RWPE2 (cell line): Measurements from ENCODE around the gene RNF150.
A peak's percentile ranks its signal among the peaks of the same experiment; 100 is the strongest.

ENCODE experiments used
- ATAC-seq: fragments of 200-7000 bp; cut with Tn5 transposase; 3 replicates; pipeline ENCODE4 v1.9.1; 2021; ENCODE audit warnings: low read depth
- DNase-seq: peaks from one replicate; pipeline ENCODE4 v3.0.0-alpha.2; 2020; ENCODE audit warnings: low spot score
- H3K27ac ChIP-seq: fragments of 450-650 bp; 2 replicates; pipeline ENCODE4 v1.5.1; 2017; ENCODE audit warnings: mild to moderate bottlenecking; ENCODE audit not compliant: poor library complexity, severe bottlenecking
- H3K27me3 ChIP-seq: fragments of 250-450 bp; sonication (Bioruptor Pico); 2 replicates; pipeline ENCODE4 v1.5.1; 2021; ENCODE audit warnings: mild to moderate bottlenecking, moderate library complexity; ENCODE audit not compliant: insufficient read depth, poor library complexity, severe bottlenecking
- H3K36me3 ChIP-seq: fragments of 250-450 bp; sonication (Bioruptor Pico); 2 replicates; pipeline ENCODE4 v1.5.1; 2020; ENCODE audit warnings: low read depth, mild to moderate bottlenecking, moderate library complexity
- H3K4me1 ChIP-seq: fragments of 250-450 bp; sonication (Bioruptor Pico); 2 replicates; pipeline ENCODE4 v1.5.1; 2021; ENCODE audit warnings: mild to moderate bottlenecking, moderate library complexity; ENCODE audit not compliant: insufficient read depth, poor library complexity, severe bottlenecking
- H3K4me3 ChIP-seq: fragments of 250-450 bp; sonication (Bioruptor Pico); 2 replicates; pipeline ENCODE4 v1.5.1; 2021; ENCODE audit warnings: mild to moderate bottlenecking, moderate library complexity; ENCODE audit not compliant: severe bottlenecking
- H3K9me3 ChIP-seq: fragments of 250-450 bp; sonication (Bioruptor Pico); 2 replicates; pipeline ENCODE4 v1.5.1; 2021; ENCODE audit warnings: mild to moderate bottlenecking, moderate library complexity; ENCODE audit not compliant: severe bottlenecking
- CTCF ChIP-seq: fragments of 450-650 bp; IDR thresholded peaks from one replicate; pipeline ENCODE4 v1.5.1; 2017; ENCODE audit warnings: mild to moderate bottlenecking, moderate library complexity; ENCODE audit not compliant: poor library complexity, severe bottlenecking

The RNF150 gene

GRCh38 chr4:140861359-140862176 is 271.7 kb downstream of the RNF150 start:
- Histone ChIP-seq H3K4me1 (peaks cover 11% of the 10 kb centered on the region), H3K4me3 (no peak overlapping the region), H3K36me3 (no peaks in the 10 kb centered on the region), H3K27ac (no peak overlapping the region), H3K27me3 (no peaks in the 10 kb centered on the region), H3K9me3 (no peaks in the 10 kb centered on the region)
- DNase-seq (no peak), ATAC-seq (peak; percentile 47; the same call in 1 of the 3 replicates)
- TF ChIP-seq CTCF = peak; percentile 87

DNA sequence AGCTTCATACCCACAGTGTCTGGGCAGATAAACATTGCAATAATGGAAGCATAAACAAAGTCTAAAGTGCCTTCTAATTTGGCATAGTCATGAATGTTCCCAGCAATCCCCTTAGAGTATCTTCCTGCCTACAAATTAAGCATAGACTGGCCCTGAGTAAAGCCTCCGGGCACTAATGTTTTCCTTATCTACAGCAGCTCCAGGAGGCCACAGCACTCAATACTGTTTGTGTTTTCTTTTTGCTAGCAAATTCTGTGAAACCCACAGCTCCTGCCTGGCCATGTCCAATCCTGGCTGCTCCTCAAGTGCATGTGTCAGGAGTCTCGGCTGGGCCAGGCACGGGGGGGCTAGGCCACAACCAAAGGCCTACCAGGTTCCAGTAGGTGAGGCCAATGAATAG is 274.4 kb downstream of the RNF150 start:
- Histone ChIP-seq H3K9me3 (no peaks in the 10 kb centered on the region), H3K27me3 (no peaks in the 10 kb centered on the region), H3K36me3 (no peaks in the 10 kb centered on the region), H3K4me1 (peaks cover 23% of the 10 kb centered on the region), H3K27ac (no peak overlapping the region), H3K4me3 (no peak overlapping the region)
- DNase-seq (no peak), ATAC-seq (no peak)
- no peak for TF ChIP-seq CTCF

DNA sequence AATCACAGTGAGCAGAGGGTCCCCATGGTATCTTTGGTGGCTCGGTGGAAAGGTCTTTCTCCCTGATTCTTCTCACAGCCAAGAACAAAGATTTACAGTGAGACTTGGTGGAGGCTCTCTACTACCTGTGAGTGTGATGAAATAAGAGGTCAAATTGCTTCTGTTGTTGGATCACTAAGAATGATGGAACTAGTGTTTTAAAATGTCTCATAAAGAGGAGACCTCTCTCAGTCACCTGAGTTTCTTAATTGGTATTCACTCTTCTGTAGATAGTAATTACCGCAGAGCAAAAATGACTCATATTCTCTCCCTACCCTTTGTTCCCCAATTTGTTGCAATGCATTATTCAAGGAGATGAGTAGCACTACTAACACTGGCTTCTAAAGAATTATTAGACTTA is 276.2 kb downstream of the RNF150 start:
- no peak for TF ChIP-seq CTCF
- ATAC-seq = peak; percentile 69
- no peaks in the 10 kb centered on the region for H3K9me3 ChIP-seq

GRCh38 chr4:140856621-140857062 is 276.6 kb downstream of the RNF150 start:
- H3K36me3 ChIP-seq = no peaks in the 10 kb centered on the region
- ATAC-seq (peak; percentile 84), DNase-seq (peak; percentile 72)
- peak overlapping the region; percentile 55 for H3K27ac ChIP-seq
- no peaks in the 10 kb centered on the region for H3K27me3 ChIP-seq
- H3K4me3 ChIP-seq = no peak overlapping the region
- H3K9me3 ChIP-seq = no peaks in the 10 kb centered on the region
- peaks cover 23% of the 10 kb centered on the region for H3K4me1 ChIP-seq
- no peak for TF ChIP-seq CTCF

More for the DNA sequence above, 276.2 kb downstream of the RNF150 start:
- H3K4me1 ChIP-seq = peaks cover 23% of the 10 kb centered on the region
- no peaks in the 10 kb centered on the region for H3K36me3 ChIP-seq
- H3K27me3 ChIP-seq = no peaks in the 10 kb centered on the region
- H3K4me3 ChIP-seq = no peak overlapping the region
- peak overlapping the region; percentile 55 for H3K27ac ChIP-seq
- no peak for DNase-seq

GRCh38 chr4:140854168-140854567 is 279.1 kb downstream of the RNF150 start:
- DNase-seq = no peak

More at GRCh38 chr4:140854168-140854567, 279.1 kb downstream of the RNF150 start:
- no peak for ATAC-seq
- no peak for TF ChIP-seq CTCF
- Histone ChIP-seq H3K36me3 (no peaks in the 10 kb centered on the region), H3K27me3 (no peaks in the 10 kb centered on the region), H3K4me3 (no peak overlapping the region), H3K9me3 (no peaks in the 10 kb centered on the region), H3K4me1 (peaks cover 23% of the 10 kb centered on the region), H3K27ac (no peak overlapping the region)
